ENCODE measurements around the gene SPECC1.
"Not testable (repeated sequence)": the region's sequence is repeated elsewhere in the genome, so short reads cannot be mapped to it uniquely, and the experiment has no call there.

The SPECC1 gene

DNA sequence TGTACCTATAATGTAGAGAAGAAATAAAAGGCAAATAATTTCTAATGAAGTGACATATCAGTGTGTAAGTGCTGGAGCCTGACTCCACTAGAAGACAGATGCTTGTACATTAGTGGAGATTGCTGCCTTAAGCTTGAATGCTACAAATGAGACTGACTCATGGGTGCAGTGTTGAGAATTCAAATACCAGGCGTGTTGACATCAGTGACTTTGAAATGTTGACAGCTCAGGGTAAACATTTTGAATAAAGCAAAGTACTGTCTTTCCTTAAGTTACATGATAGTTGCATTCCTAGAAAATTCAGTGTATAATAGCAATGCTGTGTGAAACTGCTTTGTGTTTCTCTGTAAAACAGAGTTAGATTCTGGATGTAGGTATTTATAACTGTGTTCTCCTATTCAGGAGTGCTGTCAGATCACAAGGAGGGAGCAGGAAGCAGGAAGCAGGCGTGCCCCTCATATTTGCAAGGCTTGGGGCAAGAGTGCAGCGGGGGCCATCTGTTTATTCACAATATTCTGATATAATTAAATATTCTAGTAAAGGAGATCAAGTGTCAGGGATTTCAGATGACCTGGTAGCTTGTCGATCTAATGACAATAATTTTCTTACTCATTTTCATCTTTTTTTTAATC is 119.0 kb downstream of the SPECC1 start:
- no peak for DNase-seq (ENCODE audit: low read depth, low spot score)

GRCh38 chr17:20133517-20133916 is 124.4 kb downstream of the SPECC1 start:
- DNase-seq (ENCODE audit: low read depth, low spot score) = peak; percentile 35

GRCh38 chr17:20141198-20141972 is 132.2 kb downstream of the SPECC1 start:
- DNase-seq (ENCODE audit: low read depth, low spot score) = no peak

DNA sequence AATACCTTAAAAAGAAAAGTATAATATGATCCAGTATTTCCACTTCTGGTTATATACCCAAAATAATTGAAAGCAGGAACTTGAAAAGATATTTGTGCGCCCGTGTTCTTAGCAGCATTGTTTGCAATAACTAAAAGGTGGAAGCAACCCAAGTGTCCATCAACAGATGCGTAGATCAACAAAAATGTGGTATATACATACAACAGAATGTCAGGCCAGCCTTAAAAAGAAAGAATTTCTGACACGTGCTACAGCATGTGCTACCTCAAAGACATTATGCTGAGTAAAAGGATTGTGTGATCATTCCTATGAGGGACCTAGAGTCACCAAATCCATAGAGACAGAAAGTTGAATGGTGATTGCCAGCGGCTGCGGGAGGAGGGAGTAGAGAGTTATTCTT is 133.1 kb downstream of the SPECC1 start:
- DNase-seq (ENCODE audit: low read depth, low spot score) = no peak

- no peak for DNase-seq (ENCODE audit: low read depth, low spot score)
Measured at GRCh38 chr17:20143740-20144139, 134.6 kb downstream of the SPECC1 start.

DNA sequence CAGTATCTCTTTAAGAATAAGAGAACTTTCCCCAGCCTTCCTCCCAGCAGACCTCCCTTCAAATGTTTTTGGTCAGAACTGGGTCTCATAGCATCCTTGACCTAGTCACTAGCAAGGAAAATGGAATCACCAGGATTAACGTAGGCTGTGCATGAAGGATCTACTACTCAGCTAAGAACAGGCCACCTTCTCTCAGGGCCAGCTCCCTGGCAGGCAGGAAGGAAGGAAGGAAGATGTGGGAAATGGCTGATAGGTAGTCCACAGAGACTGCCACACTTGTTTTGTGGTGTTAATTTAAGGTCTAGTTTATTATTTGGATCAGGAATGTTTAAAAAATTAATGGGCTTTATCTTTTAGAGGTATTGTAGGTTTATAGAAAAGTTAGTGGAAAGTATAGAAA is 136.4 kb downstream of the SPECC1 start:
- no peak for DNase-seq (ENCODE audit: low read depth, low spot score)

GRCh38 chr17:20149251-20149650 is 140.1 kb downstream of the SPECC1 start:
- DNase-seq (ENCODE audit: low read depth, low spot score) = no peak

DNA sequence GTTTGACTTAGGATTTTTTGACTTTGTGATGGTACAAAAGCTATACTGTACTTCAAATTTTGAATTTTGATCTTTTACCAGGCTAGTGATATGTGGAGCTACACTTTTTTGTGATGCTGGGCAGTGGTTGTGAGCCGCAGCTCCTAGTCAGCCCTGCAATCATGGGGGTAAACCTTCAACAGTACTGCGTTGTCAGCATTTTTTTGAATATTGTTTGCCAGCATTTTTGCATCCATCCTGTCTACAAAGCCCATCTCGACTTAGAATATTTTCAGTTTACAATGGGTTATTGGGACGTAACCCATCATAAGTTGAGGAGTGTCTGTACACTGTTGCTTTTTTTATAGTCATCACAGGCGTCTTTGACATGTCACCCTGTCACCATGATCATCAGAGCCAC is 142.0 kb downstream of the SPECC1 start:
- DNase-seq (ENCODE audit: low read depth, low spot score) = no peak

DNA sequence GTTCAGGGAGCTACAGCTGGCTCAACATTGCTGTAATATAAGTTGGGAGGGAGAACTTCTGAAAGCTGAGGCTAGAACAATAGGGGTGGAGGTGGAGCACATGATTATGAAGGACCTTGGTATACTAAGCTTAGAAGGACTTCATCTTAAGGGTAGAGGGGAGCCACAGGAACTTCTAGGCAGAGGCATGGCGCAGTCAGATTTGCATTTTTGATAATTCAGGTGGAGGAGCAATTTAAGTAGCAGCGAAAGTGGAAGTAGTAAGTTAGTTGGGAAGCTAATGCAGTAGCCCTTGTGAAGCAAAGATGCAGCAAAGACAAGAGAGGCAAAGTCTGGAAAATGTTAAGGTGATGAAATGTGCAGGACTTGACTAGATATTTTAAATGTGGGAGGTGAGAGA is 144.1 kb downstream of the SPECC1 start:
- no peak for DNase-seq (ENCODE audit: low read depth, low spot score)

DNA sequence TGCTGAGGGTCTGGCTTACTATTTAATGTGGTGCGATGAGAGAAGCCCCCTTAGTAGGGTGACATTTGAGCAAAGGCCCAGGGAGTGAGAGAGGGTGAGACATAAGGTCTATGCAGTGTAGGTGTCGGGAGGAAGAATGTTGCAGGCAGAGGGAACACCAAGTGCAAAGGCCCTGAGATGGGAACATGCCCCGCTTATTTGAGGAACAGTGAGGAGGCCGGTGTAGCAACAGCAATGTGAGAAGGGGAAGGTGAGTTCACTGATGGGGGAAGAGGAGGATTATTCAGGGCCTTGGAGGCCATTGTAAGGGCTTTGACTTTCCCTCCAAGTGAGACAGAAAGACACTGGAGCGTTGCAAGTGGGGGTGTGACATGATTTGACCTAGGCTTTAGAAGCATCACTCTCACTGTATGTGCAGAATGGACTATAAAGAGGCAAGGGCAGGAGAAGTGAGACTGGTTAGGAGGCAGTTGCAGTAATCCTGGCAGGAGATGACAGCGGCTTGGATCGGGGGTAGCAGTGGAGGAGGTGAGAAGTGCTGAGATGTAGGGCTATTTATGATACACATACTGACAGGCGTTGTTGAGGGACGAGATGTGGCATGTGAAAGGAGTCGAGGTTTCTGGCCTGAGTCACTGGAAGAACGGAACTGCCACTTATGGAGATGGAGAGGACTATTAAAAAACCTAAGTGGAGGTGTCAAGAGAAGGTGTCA is 145.3 kb downstream of the SPECC1 start:
- DNase-seq (ENCODE audit: low read depth, low spot score) = no peak

GRCh38 chr17:20155258-20156195 is 146.4 kb downstream of the SPECC1 start:
- DNase-seq (ENCODE audit: low read depth, low spot score) = peak; percentile 90

DNA sequence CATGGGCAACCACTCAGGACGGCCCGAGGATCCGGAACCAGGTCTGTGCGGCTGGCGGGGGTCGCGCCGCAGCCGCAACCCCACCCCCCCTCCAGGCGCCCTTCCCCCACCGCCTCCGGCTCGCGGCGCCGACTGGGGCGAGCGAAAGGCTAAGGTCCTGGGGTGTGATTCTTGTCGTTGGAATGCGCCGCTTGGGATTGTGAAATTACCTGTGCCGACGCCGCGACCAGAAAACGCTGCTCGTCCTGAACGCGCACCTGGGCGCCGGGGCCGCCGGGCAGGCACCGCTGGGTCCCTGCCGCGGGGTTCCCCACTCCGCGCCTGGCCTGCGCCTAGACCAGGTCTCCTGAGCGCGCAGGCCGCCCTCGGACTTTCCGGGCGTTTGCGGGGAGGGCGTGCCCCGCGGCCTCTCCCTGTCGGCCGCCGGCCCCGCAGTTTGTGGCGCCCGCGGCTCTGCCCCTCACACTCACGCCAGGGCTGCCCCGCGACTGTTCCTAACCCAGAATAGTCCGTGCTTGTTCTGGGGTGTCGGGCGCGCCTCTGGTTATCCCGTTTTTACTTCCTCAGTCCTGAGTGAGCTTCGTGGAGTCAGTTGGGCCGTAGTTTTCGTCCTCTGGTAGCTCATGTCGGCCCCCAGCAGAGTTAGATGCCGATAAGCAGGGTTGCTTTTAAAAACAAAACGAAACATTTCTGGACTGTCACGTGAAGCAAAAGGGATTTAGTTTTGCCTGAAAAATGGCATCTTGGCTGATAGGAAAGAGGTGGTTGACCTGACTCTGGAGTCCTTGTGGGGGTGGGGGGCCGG is 147.2 kb downstream of the SPECC1 start:
- no peak for DNase-seq (ENCODE audit: low read depth, low spot score)

GRCh38 chr17:20157001-20157310 is 147.8 kb downstream of the SPECC1 start:
- no peak for DNase-seq (ENCODE audit: low read depth, low spot score)

- DNase-seq (ENCODE audit: low read depth, low spot score) = no peak
Measured at GRCh38 chr17:20158580-20158979, 149.4 kb downstream of the SPECC1 start.

GRCh38 chr17:20159406-20160069 is 150.4 kb downstream of the SPECC1 start:
- no peak for DNase-seq (ENCODE audit: low read depth, low spot score)

DNA sequence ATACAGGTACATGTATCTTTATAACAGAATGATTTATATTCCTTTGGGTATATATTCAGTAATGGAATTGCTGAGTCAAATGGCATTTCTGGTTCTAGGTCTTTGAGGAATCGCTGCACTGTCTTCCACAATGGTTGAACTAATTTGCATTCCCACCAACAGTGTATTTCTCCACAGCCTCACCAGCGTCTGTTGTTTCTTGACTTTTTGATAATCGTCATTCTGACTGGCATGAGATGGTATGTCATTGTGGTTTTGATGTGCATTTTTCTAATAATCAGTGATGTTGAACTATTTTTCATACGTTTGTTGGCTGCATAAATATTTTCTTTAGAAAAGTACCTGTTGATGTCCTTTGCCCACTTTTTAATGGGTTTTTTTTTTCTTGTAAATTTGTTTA is 156.4 kb downstream of the SPECC1 start:
- DNase-seq (ENCODE audit: low read depth, low spot score) = not testable (repeated sequence)

DNA sequence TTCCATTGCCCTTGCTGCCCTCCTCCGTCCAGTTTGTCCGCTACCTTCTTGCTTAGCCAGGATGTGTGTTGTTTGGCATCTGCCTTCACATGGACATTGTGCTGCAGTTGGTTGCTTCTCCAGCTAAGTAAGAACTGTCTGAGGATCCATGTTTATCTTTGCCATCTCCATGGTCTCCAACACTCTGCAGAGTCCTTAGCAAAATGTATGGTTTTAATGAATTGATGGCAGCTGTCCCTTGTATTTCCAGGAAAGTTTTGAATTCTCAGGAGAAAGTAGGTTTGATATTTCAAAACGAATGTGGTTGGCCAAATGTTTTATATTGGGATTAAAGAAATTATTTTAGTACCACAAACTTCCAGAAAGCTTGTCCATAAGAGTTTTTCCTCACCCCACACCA is 160.9 kb downstream of the SPECC1 start:
- no peak for DNase-seq (ENCODE audit: low read depth, low spot score)

- DNase-seq (ENCODE audit: low read depth, low spot score) = no peak
Measured at GRCh38 chr17:20171741-20172365, 162.7 kb downstream of the SPECC1 start.

DNA sequence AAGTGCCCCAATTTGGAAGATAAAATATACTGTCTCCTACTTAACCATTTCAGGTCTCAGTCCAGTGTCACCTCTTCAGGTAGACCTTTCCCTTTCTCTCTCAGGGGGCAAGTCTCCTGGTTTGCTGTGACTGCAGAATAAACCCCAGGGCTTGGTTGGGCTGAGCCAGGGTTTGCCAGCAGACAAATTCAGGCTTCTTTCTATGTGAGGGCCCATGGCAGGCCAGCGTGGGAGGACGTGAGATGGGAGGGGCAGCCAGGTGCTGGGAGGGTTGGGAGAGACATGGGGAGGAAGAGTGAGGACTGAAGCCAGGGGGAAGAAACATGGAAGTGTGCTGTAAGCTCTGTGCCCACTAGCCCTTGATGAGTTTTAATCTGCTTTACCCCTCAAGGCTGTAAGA is 163.2 kb downstream of the SPECC1 start:
- no peak for DNase-seq (ENCODE audit: low read depth, low spot score)

DNA sequence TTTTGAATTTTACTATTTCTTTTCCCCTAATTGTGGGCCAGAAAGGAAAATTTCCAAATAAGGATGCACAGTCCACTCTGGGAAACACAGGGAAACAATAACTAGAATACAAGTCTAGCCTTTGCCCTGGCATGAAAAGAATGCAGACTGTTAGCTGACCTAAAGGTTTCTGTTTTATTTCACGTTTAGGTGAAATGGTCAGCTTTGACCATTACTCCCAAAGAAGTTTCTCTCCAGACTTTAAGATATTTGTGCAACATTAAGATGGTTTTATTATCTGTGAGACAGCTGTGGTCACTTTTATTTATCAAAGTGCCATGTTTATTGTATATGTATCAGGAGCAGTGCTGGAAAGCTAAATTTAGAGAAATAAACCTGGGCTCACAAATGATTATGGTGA is 163.9 kb downstream of the SPECC1 start:
- DNase-seq (ENCODE audit: low read depth, low spot score) = no peak
